ENCODE measurements around the gene COL11A1.

The COL11A1 gene

GRCh38 chr1:102896771-102897170 is 211.6 kb downstream of the COL11A1 start:
- DNase-seq = no peak

DNA sequence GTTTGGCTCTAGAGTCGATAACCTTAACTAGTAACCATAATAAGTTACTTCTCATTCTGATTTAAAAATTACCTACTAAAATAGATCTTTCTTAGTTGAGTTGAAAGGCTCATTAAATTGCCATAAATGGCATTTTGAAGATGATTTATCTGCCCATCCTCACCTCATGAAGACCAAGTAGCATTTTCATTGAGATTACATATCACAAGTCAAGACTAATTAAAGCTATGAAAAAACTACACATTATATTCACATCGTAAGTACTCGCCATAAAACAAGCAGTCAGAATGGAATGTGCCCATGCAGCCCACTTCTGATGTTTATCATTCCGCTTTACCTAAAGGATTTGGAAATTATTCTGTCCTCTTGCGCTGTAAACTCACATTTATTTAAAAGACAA is 212.0 kb downstream of the COL11A1 start:
- DNase-seq = no peak

- DNase-seq = no peak
Observed at GRCh38 chr1:102891868-102892625, 216.3 kb downstream of the COL11A1 start.

GRCh38 chr1:102886638-102887037 is 221.7 kb downstream of the COL11A1 start:
- DNase-seq = no peak

DNA sequence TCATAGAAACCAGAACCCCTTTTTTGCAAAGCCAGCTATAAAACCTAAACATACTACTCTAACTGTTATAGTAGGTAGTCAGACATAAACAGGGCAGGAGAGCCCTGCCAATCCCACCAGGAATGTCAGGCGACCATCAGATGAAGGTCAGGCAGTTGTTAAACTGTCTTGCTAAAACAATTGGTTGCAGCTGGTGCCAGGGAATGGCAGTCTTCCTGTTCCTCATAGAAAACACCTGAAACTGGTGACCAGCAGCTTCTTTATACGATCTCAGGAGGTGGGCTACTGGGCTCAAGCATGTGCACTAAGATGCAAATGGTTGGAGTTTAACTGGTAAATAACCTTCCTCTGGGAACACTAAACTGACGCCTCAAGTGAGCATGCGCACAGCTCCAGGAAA is 224.1 kb downstream of the COL11A1 start:
- DNase-seq = no peak

GRCh38 chr1:102879439-102879993 is 228.8 kb downstream of the COL11A1 start:
- no peak for DNase-seq

DNA sequence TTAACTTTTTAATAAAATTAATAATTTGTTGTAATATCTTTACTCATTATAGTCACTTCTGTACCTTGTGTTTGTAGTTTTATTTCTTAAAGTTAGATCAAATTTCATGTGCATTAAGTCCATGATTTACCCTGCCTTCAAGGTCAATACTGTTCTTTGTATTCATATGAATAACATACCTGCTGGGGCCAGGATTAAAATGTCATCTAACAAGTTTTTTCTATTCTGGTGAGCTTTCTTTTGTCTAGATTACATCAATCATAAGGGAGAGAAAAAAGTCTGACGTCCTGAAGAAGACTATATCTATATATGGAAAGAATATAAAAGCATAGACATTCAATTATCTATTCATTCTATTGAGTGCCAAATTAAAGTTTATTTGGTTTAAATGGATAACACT is 232.6 kb downstream of the COL11A1 start:
- no peak for DNase-seq

DNA sequence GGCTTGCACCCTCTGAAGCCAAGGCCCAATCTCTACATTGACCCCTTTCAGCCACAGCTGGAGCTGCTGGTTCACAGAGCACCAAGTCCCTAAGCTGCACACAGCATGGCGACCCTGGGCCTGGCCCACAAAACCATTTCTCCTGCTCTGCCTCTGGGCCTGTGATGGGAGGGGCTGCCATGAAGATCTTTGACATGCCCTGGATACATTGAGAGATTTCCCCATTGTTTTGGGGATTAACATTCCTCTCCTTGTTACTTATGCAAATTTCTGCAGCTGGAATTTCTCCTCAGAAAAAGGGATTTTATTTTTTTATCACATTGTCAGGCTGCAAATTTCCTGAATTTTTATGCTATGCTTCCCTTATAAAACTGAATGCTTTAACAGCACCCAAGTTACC is 235.8 kb downstream of the COL11A1 start:
- no peak for DNase-seq

DNA sequence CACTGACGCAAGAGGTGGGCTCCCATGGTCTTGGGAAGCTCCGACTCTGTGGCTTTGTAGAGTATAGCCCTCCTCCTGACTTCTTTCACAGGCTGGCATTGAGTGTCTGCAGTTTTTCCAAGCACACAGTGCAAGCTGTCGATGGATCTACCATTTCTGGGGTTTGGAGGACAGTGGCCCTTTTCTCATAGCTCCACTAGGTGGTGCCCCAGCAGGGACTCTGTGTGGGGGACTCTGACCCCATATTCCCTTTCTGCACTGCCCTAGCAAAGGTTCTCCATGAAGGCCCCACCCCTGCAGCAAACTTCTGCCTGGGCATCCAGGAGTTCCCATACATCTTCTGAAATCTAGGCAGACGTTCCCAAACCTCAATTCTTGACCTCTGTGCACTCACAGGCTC is 236.2 kb downstream of the COL11A1 start:
- DNase-seq = no peak

GRCh38 chr1:102863704-102864103 is 244.6 kb downstream of the COL11A1 start:
- DNase-seq = no peak

DNA sequence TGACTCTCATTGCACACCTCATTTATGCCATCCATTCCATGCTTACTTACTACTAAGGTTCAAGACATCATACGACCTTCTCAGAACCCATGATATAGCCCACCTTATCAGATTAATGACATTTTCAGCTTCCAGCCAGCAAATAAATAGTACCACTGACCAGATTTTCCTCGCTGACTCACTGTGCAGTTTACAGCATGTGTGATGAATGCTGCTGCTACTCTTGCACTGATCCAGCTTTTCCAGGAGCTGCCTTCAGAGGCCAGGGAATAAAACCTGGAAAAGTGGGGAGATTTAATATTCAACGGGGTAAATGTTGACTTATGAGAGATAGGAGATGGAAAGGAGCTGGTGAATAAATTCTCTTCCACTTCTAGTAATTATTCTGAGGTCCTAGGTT is 247.1 kb downstream of the COL11A1 start:
- DNase-seq = no peak

DNA sequence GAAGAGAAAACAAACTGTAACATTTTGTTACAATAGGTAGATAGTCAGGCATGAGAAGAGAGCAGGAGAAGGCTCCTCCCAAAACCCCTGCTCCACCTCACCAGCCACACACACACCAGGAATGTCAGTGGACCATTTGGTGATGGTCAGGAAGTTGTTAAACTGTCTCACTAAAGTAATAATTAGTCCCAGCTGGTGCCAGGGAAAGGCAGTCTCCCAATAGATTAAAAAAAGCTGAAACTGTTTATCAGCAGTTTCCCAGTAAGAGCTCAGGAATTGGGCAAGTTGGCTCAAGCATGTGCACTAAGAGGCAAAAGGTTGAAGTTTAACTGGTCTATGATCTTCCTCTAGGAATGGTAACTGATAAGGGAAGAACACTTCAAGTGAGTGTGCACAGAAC is 249.6 kb downstream of the COL11A1 start:
- DNase-seq = no peak

GRCh38 chr1:102857251-102857650 is 251.1 kb downstream of the COL11A1 start:
- DNase-seq = no peak

DNA sequence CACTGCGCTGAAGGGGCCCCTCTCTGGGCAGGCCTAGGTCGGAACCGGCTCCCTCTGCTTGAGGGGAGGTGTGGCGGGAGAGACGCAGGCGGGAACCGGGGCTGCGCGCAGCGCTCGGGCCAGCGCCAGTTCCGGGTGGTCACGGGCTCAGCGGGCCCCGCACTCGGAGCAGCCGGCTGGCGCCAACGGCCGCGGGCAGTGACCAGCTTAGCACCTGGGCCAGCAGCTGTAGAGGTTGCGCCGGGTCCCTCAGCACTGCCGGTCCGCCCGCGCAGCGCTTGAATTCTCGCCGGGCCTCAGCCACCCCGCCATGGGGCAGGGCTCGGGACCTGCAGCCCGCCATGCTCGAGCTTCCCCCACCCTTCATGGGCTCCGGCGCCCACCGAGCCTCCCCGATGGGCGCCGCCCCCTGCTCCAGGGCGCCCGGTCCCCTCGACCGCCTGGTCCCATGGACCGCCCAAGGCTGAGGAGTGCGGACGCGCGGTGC is 254.6 kb downstream of the COL11A1 start:
- no peak for DNase-seq

DNA sequence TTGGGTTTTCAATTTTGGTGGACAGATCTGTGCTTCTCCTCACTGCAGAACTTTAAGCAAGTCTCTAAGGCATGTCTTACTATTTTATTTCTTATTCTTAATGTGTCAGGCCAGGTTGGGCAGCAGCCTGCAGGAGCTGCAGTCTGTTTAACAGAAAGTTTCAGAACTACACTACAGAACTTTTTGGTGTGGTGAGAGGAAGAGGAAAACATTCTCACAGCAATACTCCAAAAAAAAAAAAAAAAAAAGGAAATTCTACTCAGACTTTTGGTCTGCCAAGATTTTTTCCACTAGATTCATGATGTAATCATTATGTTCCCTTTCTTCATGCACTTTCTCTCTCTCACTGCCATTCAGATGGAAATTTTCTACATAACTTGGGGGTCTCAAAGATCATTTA is 255.2 kb downstream of the COL11A1 start:
- DNase-seq = no peak

- DNase-seq = peak; percentile 79
Observed at GRCh38 chr1:102852613-102853012, 255.7 kb downstream of the COL11A1 start.

DNA sequence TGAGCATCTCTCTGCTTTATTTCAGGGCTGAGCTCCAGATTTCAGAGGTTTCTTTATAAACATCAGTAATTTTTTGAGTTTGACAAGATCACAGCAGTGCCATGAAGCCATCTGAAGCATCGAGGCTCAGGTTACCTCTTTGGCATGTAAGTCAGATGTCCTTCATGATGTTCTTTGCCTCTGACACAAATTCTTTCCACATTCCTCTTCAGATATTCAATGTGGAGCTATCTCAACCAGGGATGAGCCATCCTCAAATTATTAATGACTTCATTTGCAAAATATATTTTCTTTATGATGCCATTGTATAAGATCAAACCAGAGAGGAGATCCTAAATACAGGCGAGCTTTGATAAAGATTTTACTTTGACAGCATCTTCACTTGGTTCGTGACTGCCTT is 256.7 kb downstream of the COL11A1 start:
- no peak for DNase-seq

- DNase-seq = no peak
Observed at GRCh38 chr1:102842606-102843005, 265.7 kb downstream of the COL11A1 start.

DNA sequence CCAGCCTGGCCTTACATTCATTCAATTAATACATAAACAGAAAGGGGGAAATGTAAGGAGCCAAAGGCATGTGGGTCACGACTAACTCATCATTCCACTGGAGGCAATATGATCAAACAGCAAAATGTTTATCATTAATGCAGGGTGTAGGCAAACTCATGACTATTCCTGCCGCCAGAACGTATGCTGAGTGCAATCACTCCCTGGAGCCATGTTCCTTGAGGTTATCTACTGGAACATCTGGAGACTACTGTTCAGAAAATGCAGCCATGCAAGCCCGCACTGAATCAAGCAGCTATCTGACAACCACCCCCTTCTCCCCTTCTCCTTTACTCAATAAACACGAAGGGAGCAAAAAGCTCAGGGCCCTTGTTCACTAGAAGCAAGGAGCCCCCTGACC is 267.6 kb downstream of the COL11A1 start:
- DNase-seq = no peak

DNA sequence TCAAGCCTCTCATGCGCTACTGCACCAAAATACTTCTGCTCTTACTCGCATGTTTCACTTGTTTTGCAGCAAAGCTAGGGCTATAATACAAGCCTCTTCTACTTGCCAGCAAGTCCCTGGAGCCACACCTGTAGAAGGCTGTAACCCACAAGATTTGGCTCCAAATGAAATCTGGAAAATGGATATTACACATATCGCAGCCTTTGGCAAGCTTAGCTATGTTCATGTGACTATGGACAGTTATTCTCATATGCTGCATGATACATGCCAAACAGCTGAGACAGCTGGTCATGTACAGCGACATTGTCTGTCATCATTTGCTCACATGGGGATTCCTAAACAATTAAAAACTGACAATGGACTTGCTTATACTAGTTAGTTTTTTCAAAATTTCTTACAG is 270.3 kb downstream of the COL11A1 start:
- DNase-seq = no peak

- no peak for DNase-seq
Observed at GRCh38 chr1:102837551-102837950, 270.8 kb downstream of the COL11A1 start.

DNA sequence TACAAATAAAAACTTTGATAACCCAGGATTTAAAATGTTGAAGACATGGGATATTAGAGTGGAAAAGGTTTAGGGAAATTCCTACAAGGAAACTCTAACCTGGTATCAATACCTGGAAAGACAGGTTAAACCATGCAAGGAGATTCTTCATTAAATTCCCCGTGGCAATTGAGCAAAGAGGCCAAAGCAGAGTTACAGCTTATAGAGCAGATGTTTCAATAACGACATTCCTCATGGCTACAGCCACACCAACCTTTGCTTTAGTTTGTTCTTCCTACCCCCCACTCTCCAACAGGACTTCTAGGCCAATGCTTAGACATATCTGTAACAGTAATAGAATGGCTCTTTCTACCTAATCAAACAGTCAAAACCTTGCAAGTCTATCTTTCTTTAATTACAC is 271.3 kb downstream of the COL11A1 start:
- no peak for DNase-seq

- no peak for DNase-seq
Observed at GRCh38 chr1:102834688-102835320, 273.5 kb downstream of the COL11A1 start.

- DNase-seq = no peak
Observed at GRCh38 chr1:102833151-102833550, 275.2 kb downstream of the COL11A1 start.

Data from NCI-H446 treated with DMSO at 0.1 percent for 48 hours (cell line).